Adipocyte (in vitro differentiated cells): ENCODE measurements around the gene OSTC.
A peak's percentile ranks its signal among the peaks of the same experiment; 100 is the strongest.

Experiments
- DNase-seq: peaks from one replicate; pipeline ENCODE4 v3.0.0-alpha.2; 2015; ENCODE audit warnings: low read depth
- H3K27me3 ChIP-seq: replicated peaks from 2 replicates; pipeline ENCODE4 v1.7.0; 2013; ENCODE audit warnings: mild to moderate bottlenecking, low read length, moderate library complexity; ENCODE audit not compliant: control insufficient read depth, insufficient read depth
- H3K36me3 ChIP-seq: 2 replicates; pipeline ENCODE4 v1.7.0; 2013; ENCODE audit warnings: low read length, mild to moderate bottlenecking, moderate library complexity; ENCODE audit not compliant: control insufficient read depth, insufficient read depth, severe bottlenecking
- H3K4me1 ChIP-seq: 2 replicates; pipeline ENCODE4 v1.7.0; 2013; ENCODE audit warnings: mild to moderate bottlenecking, low read length, moderate library complexity; ENCODE audit not compliant: control insufficient read depth, insufficient read depth
- H3K4me3 ChIP-seq: 2 replicates; pipeline ENCODE4 v1.7.0; 2013; ENCODE audit warnings: mild to moderate bottlenecking, low read length, moderate library complexity
- H3K9ac ChIP-seq: 2 replicates; pipeline ENCODE4 v1.7.0; 2013; ENCODE audit warnings: mild to moderate bottlenecking, low read length, moderate library complexity
- H3K9me3 ChIP-seq: 2 replicates; pipeline ENCODE4 v1.7.0; 2013; ENCODE audit warnings: mild to moderate bottlenecking, low read length, moderate library complexity; ENCODE audit not compliant: control insufficient read depth

Gene OSTC

DNA sequence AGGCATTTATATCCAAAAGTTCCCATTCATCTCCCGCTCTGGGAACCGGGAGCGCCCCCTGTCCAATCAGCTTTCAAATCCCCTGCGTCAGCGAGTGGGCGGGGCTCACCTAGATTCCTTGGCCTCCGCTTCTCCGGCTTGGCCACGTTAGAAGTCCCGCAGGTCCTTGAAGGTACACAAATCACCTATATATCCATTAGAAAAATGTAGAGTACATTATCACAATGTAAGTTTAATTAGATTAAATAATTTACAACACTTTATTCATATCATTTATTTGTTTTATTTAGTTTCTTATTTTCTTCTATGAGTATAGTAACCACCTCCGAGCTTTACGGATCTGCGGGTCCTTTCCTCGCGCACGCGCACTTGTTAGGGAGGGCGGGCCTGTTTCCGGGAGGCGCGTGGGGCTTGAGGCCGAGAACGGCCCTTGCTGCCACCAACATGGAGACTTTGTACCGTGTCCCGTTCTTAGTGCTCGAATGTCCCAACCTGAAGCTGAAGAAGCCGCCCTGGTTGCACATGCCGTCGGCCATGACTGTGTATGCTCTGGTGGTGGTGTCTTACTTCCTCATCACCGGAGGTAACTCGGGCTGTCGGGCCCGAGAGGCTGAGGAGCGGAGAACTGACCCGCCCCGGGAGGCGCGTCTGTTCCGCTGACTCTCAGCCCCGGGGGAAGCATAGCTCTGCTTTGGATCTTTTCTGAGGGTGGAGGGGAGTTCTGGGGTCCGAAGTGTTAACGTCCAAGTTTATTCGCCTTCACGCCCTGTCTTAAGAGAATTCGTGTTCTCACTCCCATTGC is at the start of gene OSTC:
Gene OSTC, plus strand, starts transcription at position 388 of the 802 bp plus-strand sequence. Its CDS starts 57 bp downstream, at position 445.
- H3K27me3 ChIP-seq = no peaks in the 10 kb centered on the region
- no peaks in the 10 kb centered on the region for H3K9me3 ChIP-seq
- H3K9ac ChIP-seq = peak within 1 kb of the TSS; percentile 94
- peaks cover 19% of the 10 kb centered on the region for H3K4me1 ChIP-seq
- peak; percentile 99 for DNase-seq
- no peaks in the 10 kb centered on the region for H3K36me3 ChIP-seq
- peak within 1 kb of the TSS; percentile 86 for H3K4me3 ChIP-seq

DNA sequence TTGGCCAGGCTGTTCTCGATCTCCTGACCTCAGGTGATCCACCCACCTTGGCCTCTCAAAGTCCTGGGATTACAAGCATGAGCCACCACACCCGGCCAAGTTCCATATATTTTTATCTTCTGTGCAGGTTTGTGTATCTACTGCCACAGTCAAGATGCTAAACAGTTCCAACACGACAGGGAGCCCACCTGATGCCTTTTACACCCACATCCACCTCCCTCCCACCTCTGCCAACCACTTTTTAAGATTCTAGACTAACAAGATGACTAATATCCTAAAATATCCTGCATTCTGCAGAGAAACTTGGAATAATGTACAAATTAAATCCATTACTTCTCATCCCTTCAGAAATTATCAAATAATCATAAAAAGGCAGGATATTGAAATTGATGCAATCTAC is 49.3 kb upstream of the OSTC start:
- no peak for DNase-seq
- H3K9me3 ChIP-seq = no peaks in the 10 kb centered on the region
- no peak overlapping the region for H3K4me3 ChIP-seq

DNA sequence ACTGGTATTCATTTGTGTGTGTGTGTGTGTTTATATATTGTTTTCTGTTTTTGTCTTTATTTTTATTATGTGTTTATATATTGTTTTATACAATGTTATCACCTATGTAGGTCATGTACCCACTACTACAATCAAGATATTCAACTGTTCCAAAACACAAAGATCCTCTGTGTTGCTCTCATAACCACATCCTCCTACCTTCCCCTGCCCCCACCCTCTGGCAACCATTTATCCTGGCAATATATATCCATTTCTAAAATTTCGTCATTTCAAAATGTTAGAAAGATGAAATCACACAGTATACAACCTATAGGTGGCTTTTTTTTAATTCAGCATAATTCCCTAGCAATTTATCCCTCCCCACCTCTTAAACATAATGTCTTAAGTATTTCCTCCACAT is 48.9 kb upstream of the OSTC start:
- H3K9ac ChIP-seq = no peak overlapping the region
- no peak overlapping the region for H3K4me3 ChIP-seq
- H3K27me3 ChIP-seq = no peaks in the 10 kb centered on the region
- DNase-seq = no peak
- no peaks in the 10 kb centered on the region for H3K4me1 ChIP-seq
- H3K9me3 ChIP-seq = no peaks in the 10 kb centered on the region
- H3K36me3 ChIP-seq = no peaks in the 10 kb centered on the region

More for the DNA sequence above, 49.3 kb upstream of the OSTC start:
- Histone ChIP-seq H3K36me3 (no peaks in the 10 kb centered on the region), H3K27me3 (no peaks in the 10 kb centered on the region), H3K4me1 (no peaks in the 10 kb centered on the region), H3K9ac (no peak overlapping the region)

DNA sequence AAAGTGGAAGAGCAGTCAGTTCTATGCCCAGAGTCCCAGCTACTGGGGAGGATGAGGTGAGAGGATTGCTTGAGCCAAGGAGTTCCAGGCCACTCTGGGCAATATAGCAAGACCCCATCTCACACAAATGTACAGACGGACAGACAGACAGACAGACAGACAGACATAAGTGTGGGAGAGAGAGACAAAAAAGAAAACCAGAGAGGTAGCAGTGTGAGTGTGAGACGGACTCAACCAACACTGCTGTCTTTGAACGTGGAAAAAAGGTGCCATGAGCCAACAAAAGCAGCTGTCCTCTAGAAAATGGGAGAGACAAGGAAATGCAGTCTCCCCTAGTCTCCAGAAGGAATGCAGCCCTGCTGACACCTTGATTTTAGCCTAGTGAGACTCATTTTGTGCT is 48.2 kb upstream of the OSTC start:
- no peaks in the 10 kb centered on the region for H3K27me3 ChIP-seq
- H3K36me3 ChIP-seq = no peaks in the 10 kb centered on the region
- no peak for DNase-seq
- no peaks in the 10 kb centered on the region for H3K9me3 ChIP-seq
- H3K9ac ChIP-seq = no peak overlapping the region
- H3K4me3 ChIP-seq = no peak overlapping the region
- no peaks in the 10 kb centered on the region for H3K4me1 ChIP-seq

DNA sequence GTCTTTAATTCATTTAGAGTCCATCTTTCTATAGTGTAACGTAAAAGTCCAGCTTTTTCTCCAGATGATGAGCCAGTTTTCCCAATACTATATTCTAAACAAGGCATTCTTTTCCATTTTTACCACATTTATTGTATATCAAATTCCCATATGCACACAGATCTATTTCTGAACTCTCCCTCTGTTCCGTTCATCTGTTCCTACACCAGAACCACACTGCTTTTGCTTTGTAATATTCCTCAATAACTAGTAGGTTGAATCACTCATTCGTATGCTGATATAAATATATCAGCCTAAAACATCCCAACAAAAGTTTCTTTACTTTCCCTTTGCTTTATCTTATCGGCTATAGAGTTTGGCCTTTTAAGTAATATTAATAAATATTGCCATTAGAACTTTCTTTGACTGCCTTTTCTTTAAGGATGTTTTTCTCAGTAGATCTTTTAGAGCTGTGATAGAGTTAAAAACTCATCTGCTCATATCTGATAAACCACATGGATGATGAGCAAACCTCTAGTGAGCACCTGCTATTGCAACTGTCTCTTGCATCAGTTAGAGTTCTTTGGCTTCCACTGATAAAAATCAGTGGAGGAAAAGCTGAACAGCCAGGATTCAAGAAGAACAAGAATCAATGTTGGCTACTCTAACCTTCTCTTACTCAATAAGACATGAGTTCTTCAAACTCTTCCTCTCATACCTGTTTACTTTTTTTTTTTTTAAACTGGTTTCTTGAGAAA is 43.2 kb upstream of the OSTC start:
- H3K9ac ChIP-seq = no peak overlapping the region
- no peaks in the 10 kb centered on the region for H3K4me1 ChIP-seq
- no peaks in the 10 kb centered on the region for H3K27me3 ChIP-seq
- DNase-seq = no peak
- no peak overlapping the region for H3K4me3 ChIP-seq
- H3K36me3 ChIP-seq = no peaks in the 10 kb centered on the region
- H3K9me3 ChIP-seq = no peaks in the 10 kb centered on the region

DNA sequence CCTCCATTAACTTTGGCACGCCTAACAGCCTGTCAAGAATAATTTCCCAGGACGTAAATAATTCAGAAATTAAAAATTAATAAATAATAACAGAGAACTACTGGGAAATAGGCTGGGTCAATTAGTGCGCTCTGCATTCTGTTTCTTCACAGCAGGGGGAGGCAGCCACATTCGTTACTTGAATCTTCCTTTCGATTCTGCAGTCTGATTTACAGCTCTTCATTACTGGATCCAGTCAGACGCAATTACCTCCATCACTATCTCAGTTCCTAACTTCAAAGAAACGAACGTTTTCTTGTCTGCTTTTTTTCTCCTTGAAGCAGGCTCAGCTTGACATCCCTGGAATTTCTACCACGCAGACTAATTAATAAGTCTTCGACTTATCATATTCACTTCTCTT is 39.0 kb upstream of the OSTC start:
- no peak for DNase-seq
- H3K36me3 ChIP-seq = no peaks in the 10 kb centered on the region
- peak overlapping the region; percentile 50 for H3K9ac ChIP-seq

DNA sequence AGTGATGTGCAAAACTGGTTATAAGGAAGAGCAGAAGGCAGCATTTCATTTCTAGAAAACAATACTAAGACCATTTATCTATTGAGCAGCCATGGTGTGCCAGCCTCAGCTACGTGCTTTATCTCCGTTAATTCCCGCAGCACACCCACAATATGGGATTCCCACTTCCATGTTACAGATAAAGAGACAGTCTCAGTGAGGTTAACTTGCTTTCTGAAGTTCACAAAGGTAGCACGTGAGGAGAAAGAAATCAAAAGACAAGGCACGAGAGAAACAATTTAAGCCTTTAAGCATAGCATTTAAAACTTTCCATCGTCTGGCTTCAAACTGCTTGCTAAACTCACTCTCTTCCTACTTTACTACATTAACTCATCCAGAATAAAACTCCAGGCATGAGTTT is 38.0 kb upstream of the OSTC start:
- H3K9me3 ChIP-seq = peaks cover 7% of the 10 kb centered on the region
- no peaks in the 10 kb centered on the region for H3K27me3 ChIP-seq
- no peaks in the 10 kb centered on the region for H3K36me3 ChIP-seq
- H3K4me1 ChIP-seq = no peaks in the 10 kb centered on the region
- H3K4me3 ChIP-seq = peak overlapping the region; percentile 80
- DNase-seq = no peak
- no peak overlapping the region for H3K9ac ChIP-seq

More for the DNA sequence above, 39.0 kb upstream of the OSTC start:
- H3K9me3 ChIP-seq = peaks cover 7% of the 10 kb centered on the region
- H3K4me3 ChIP-seq = peak overlapping the region; percentile 80
- no peaks in the 10 kb centered on the region for H3K4me1 ChIP-seq
- H3K27me3 ChIP-seq = no peaks in the 10 kb centered on the region

DNA sequence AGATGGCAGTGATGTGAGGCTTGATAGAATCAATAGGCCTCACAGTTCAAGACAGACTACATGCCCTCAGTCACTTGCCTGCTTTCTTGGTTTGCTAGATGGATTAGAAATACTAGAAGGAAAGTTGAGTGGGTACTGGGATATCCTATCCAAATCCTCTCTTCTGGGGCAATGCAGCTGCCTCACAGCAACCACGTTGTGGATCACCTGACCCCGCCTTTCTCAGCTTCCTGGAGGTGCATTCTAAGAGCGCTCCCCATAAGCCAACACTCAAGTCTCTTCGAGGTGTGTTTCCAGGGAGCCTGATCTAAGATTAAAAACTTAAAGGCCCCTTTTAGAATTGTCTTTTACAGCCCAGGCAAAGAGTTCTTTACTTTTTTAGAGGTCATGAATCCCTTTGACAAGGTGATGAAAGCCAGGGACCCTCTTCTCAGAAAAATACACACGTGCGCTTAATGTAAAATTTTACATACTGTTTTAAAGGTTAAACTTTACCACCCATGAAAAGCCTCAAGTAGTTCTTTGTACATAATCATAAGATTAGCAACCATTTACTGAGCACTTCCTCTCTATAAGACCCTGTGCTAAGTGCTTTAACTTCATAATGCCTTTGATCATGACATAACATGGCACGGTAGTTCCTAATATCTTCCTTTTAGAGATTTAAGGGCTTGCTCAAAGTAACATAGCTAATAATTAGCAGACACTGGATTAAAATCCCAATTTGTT is 30.9 kb upstream of the OSTC start:
- Histone ChIP-seq H3K4me1 (peaks cover 38% of the 10 kb centered on the region), H3K9ac (peak overlapping the region; percentile 82), H3K36me3 (peaks cover 30% of the 10 kb centered on the region), H3K27me3 (no peaks in the 10 kb centered on the region), H3K4me3 (peak overlapping the region; percentile 93), H3K9me3 (peaks cover 7% of the 10 kb centered on the region)
- no peak for DNase-seq

DNA sequence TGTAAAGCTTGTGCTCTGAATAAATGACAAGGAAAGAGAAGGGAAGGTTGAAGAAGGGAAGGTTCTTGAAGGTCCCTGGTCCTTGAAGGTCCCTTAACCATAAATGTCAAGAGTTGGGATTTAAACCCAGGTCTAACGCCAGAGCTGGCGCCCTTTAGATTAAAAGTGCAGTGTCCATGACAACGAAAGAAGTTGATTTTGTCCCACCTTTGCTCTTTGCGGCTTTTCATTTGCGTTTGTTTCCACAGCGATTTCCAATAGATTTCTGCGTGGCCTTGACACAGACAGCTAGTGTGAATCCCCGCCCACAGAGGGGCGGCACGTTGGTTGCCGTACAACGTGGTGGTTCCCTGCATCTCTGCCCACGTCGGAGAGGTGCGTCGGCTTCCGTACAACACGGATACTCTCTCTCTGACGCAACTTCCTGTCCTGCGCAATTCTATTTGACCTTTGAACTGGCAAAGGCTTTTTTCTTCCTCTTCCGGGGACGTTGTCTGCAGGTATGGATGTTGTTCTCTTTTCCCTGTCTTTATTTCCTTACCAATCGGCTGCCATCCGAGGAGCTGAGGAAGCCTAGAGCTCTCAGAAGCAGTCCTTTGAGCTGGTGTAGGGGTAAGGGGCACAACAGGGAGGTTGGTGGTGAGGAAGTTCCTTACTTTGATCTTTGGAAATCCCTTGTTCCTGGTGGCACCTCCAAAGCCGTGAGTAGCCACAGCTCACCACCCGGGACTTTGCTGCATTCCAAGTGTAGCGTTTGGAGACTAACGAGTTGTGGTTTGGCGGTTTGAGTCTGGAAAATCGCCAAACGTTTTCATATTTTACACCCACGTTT is 30.1 kb upstream of the OSTC start, which contains the start of gene RPL34:
Gene RPL34, plus strand, starts transcription at position 476 of the 832 bp plus-strand sequence. CDS start 1,384 bp downstream, outside the sequence.
- peak within 1 kb of the TSS; percentile 93 for H3K4me3 ChIP-seq
- H3K36me3 ChIP-seq = peaks cover 38% of the 10 kb centered on the region
- peak within 1 kb of the TSS; percentile 95 for H3K9ac ChIP-seq
- peaks cover 38% of the 10 kb centered on the region for H3K4me1 ChIP-seq
- peak; percentile 99 for DNase-seq
- H3K9me3 ChIP-seq = peaks cover 5% of the 10 kb centered on the region
- H3K27me3 ChIP-seq = no peaks in the 10 kb centered on the region

DNA sequence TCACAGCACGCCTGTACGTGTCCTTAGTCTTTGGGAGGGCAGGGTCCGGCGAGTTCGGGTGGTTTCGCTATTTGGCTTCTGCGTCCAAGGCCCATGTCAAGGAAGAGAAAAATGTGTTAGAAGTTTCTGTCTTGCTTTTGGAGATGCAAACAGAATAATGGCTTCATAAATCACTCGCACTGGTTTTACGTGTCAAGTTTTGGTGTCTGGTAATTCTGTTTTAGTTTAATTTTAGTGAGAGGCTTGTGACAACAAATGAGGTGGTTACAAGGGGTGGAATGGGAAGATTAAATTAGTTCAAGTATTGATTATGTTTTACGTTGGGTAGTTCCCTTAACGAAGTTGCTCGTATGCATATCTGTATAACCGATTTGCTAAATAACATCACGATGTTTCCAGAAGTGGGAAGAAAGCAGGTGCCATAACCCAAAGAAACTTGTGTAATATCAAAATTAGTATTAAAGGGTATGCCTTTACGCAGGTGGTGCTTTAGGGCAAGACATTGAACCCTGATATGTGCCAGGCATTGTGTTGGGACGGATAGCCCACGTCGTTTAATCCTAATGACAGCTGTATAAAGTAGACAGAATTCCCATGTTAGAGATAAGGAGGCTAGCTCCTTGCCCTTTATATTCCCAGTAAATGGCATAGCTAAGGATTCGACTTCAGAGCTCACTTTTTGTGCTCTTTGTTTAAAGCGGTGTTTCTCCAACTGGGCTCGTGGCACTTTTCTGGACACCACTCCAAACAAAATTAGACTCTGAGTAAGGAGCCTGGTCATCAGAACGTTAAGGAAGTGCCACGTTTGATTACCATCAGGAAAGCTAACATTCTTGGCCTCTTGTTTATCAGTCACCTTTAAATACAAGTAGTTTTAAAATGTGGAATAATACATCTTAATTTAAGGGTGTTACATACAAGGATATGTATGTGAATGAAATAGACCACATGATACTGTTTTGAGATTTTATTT is 29.2 kb upstream of the OSTC start:
- Histone ChIP-seq H3K9ac (peak overlapping the region; percentile 95), H3K36me3 (peaks cover 47% of the 10 kb centered on the region), H3K27me3 (no peaks in the 10 kb centered on the region), H3K4me3 (peak overlapping the region; percentile 93), H3K4me1 (peaks cover 38% of the 10 kb centered on the region), H3K9me3 (no peaks in the 10 kb centered on the region)
- DNase-seq = peak; percentile 29
